Astrocyte (in vitro differentiated cells and primary cell): Measurements from ENCODE around the gene DLG3. TPM values are rescaled to one million over a fixed set of nuclear protein-coding genes. Genes with fewer than 3 reads are reported as not detected.

Experiments used
- DNase-seq: peaks from one replicate; pipeline ENCODE4 v3.0.0-alpha.2; 2010; ENCODE audit warnings: low read depth
- FAIRE-seq: peaks from 2 replicates; lab custom pipeline; 2011; peaks lifted over from hg19 to GRCh38; lab: Jason Lieb, UNC
- H2AFZ ChIP-seq: 2 replicates; pipeline ENCODE4 v1.6.0; 2012; ENCODE audit warnings: low read depth, low read length, inconsistent platforms
- H3K27ac ChIP-seq: 2 replicates; pipeline ENCODE4 v1.5.1; 2011; ENCODE audit warnings: low read depth, low read length, inconsistent platforms
- H3K27me3 ChIP-seq: 2 replicates; pipeline ENCODE4 v1.6.0; 2011; ENCODE audit warnings: low read length, inconsistent platforms; ENCODE audit not compliant: insufficient read depth
- H3K36me3 ChIP-seq: 2 replicates; pipeline ENCODE4 v1.5.1; 2011; ENCODE audit warnings: low read length, inconsistent platforms; ENCODE audit not compliant: insufficient read depth
- H3K4me1 ChIP-seq: 2 replicates; pipeline ENCODE4 v1.5.1; 2011; ENCODE audit warnings: low read length, inconsistent platforms; ENCODE audit not compliant: insufficient read depth
- H3K4me2 ChIP-seq: 2 replicates; pipeline ENCODE4 v1.6.0; 2012; ENCODE audit warnings: low read length, inconsistent platforms
- H3K4me3 ChIP-seq: 2 replicates; pipeline ENCODE4 v1.5.1; 2011; ENCODE audit warnings: low read depth, mild to moderate bottlenecking, low read length, inconsistent platforms; ENCODE audit not compliant: insufficient read depth
- H3K79me2 ChIP-seq: 2 replicates; pipeline ENCODE4 v1.6.0; 2012; ENCODE audit warnings: mild to moderate bottlenecking, low read length, inconsistent platforms; ENCODE audit not compliant: insufficient read depth
- H3K9ac ChIP-seq: 2 replicates; pipeline ENCODE4 v1.6.0; 2012; ENCODE audit warnings: mild to moderate bottlenecking, low read length, inconsistent platforms
- H3K9me3 ChIP-seq: 2 replicates; pipeline ENCODE4 v1.5.1; 2012; ENCODE audit warnings: low read depth, mild to moderate bottlenecking, low read length, inconsistent platforms; ENCODE audit not compliant: insufficient read depth
- H4K20me1 ChIP-seq: 2 replicates; pipeline ENCODE4 v1.6.0; 2012; ENCODE audit warnings: low read length, inconsistent platforms; ENCODE audit not compliant: insufficient read depth
- H3K27ac Mint-ChIP-seq: one replicate; pipeline ENCODE4 v1.8.0; 2021; ENCODE audit warnings: mild to moderate bottlenecking, mixed read lengths; ENCODE audit not compliant: unreplicated experiment
- H3K27me3 Mint-ChIP-seq: one replicate; pipeline ENCODE4 v1.8.0; 2021; ENCODE audit warnings: low read depth, mixed read lengths; ENCODE audit not compliant: unreplicated experiment
- H3K36me3 Mint-ChIP-seq: one replicate; pipeline ENCODE4 v1.8.0; 2021; ENCODE audit warnings: low read depth, mixed read lengths; ENCODE audit not compliant: unreplicated experiment
- H3K4me1 Mint-ChIP-seq: one replicate; pipeline ENCODE4 v1.8.0; 2021; ENCODE audit warnings: low read depth, mixed read lengths; ENCODE audit not compliant: unreplicated experiment
- H3K4me3 Mint-ChIP-seq: one replicate; pipeline ENCODE4 v1.8.0; 2021; ENCODE audit warnings: mild to moderate bottlenecking, moderate library complexity, mixed read lengths; ENCODE audit not compliant: unreplicated experiment
- H3K9me3 Mint-ChIP-seq: one replicate; pipeline ENCODE4 v1.8.0; 2021; ENCODE audit warnings: mild to moderate bottlenecking, mixed read lengths; ENCODE audit not compliant: unreplicated experiment
- EZH2 ChIP-seq: IDR thresholded peaks from 2 replicates; pipeline ENCODE4 v1.6.1; 2012; ENCODE audit warnings: mild to moderate bottlenecking, low read length, inconsistent platforms; ENCODE audit not compliant: insufficient read depth
- total RNA-seq: library from RNA; stranded (reverse); gene quantifications from 2 replicates; pipeline ENCODE4 v1.2.1, GENCODE V29; 2021
- TF ChIP-seq, protein P1 (sequence below): IDR thresholded peaks from 2 replicates; pipeline ENCODE4 v1.5.1; 2011; ENCODE audit warnings: low read depth, mild to moderate bottlenecking, inconsistent platforms, low read length, moderate library complexity; ENCODE audit not compliant: insufficient read depth

The DLG3 gene
- total RNA-seq, 1 donor from 2014 or later = 15.2 TPM

DNA sequence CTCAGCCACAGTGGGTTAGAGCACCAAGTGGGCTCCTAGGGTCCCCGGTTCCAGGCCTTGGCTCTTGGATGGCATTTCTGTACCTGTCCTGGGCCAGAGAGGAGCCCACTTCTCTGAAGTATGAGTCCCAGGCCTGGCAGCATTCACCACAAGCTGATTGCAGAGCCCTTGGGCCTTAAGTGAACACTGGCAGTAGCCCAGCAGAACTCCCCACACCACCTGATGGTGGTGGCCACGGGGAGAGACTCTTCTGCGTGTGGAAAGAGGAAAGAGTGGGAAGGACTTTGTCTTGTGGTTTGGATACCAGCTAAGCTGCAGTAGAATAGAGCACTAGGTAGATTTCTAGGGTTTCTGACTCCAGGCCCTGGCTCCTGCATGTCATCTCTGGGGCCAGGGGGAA lies 104.8 kb downstream of the DLG3 start:
- Histone ChIP-seq H3K27me3 (no peaks in the 10 kb centered on the region), H3K79me2 (no peaks in the 10 kb centered on the region), H3K9me3 (no peaks in the 10 kb centered on the region), H3K9ac (no peak overlapping the region), H3K27ac (no peak overlapping the region), H4K20me1 (no peaks in the 10 kb centered on the region), H3K4me2 (no peak overlapping the region), H2AFZ (no peak overlapping the region), H3K4me1 (no peaks in the 10 kb centered on the region), H3K36me3 (no peaks in the 10 kb centered on the region), H3K4me3 (no peak overlapping the region)
- Mint-ChIP-seq H3K36me3 (no peaks in the 10 kb centered on the region), H3K4me3 (no peak overlapping the region), H3K27ac (no peak overlapping the region), H3K9me3 (no peaks in the 10 kb centered on the region), H3K27me3 (no peaks in the 10 kb centered on the region), H3K4me1 (no peaks in the 10 kb centered on the region)
- DNase-seq (no peak), FAIRE-seq (no peak)
- TF ChIP-seq EZH2 = no peak
- TF ChIP-seq, protein P1, sequence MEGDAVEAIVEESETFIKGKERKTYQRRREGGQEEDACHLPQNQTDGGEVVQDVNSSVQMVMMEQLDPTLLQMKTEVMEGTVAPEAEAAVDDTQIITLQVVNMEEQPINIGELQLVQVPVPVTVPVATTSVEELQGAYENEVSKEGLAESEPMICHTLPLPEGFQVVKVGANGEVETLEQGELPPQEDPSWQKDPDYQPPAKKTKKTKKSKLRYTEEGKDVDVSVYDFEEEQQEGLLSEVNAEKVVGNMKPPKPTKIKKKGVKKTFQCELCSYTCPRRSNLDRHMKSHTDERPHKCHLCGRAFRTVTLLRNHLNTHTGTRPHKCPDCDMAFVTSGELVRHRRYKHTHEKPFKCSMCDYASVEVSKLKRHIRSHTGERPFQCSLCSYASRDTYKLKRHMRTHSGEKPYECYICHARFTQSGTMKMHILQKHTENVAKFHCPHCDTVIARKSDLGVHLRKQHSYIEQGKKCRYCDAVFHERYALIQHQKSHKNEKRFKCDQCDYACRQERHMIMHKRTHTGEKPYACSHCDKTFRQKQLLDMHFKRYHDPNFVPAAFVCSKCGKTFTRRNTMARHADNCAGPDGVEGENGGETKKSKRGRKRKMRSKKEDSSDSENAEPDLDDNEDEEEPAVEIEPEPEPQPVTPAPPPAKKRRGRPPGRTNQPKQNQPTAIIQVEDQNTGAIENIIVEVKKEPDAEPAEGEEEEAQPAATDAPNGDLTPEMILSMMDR = no peak

- Mint-ChIP-seq H3K27ac (no peak overlapping the region), H3K27me3 (no peaks in the 10 kb centered on the region), H3K4me3 (no peak overlapping the region), H3K4me1 (no peaks in the 10 kb centered on the region), H3K36me3 (no peaks in the 10 kb centered on the region), H3K9me3 (no peaks in the 10 kb centered on the region)
- TF ChIP-seq, protein P1 = no peak
- no peak for TF ChIP-seq EZH2
- Histone ChIP-seq H3K27me3 (no peaks in the 10 kb centered on the region), H3K36me3 (no peaks in the 10 kb centered on the region), H3K9me3 (no peaks in the 10 kb centered on the region), H3K9ac (no peak overlapping the region), H3K4me1 (no peaks in the 10 kb centered on the region), H2AFZ (no peak overlapping the region), H4K20me1 (no peaks in the 10 kb centered on the region), H3K4me3 (no peak overlapping the region), H3K79me2 (no peaks in the 10 kb centered on the region), H3K4me2 (no peak overlapping the region), H3K27ac (no peak overlapping the region)
- DNase-seq (no peak), FAIRE-seq (peak; percentile 83)
These were observed 107.6 kb downstream of the DLG3 start for GRCh38 chrX:70552130-70552704.

DNA sequence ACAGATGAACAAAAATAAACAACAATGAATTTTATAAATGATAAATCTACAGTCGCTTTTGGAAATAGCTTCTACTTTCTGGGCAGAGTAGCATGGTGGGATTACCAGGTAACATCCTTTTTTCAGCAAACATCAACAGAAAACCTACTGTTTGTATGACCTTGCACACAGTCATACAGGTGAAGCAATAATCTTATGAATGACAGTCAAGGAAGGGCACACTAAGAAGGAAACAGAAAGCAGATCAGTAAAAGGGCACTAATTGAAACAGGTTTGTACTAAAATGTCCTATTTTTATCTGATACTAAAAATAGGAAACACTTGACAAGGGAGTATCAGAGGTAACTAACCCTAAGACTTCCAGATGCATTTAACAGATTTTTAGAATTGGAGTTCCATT lies 108.9 kb downstream of the DLG3 start:
- H3K27me3 Mint-ChIP-seq = no peaks in the 10 kb centered on the region
- TF ChIP-seq, protein P1 = no peak
- TF ChIP-seq EZH2 = no peak
- H2AFZ ChIP-seq = no peak overlapping the region
- H3K9ac ChIP-seq = no peak overlapping the region
- H3K27ac Mint-ChIP-seq = no peak overlapping the region
- no peaks in the 10 kb centered on the region for H3K36me3 Mint-ChIP-seq
- H3K79me2 ChIP-seq = no peaks in the 10 kb centered on the region
- no peak for DNase-seq
- no peaks in the 10 kb centered on the region for H3K27me3 ChIP-seq
- no peak overlapping the region for H3K4me3 Mint-ChIP-seq
- no peaks in the 10 kb centered on the region for H3K9me3 Mint-ChIP-seq
- H4K20me1 ChIP-seq = no peaks in the 10 kb centered on the region
- no peaks in the 10 kb centered on the region for H3K9me3 ChIP-seq
- no peaks in the 10 kb centered on the region for H3K4me1 ChIP-seq
- no peaks in the 10 kb centered on the region for H3K36me3 ChIP-seq
- H3K4me2 ChIP-seq = no peak overlapping the region
- H3K4me1 Mint-ChIP-seq = no peaks in the 10 kb centered on the region
- no peak overlapping the region for H3K27ac ChIP-seq
- FAIRE-seq = peak; percentile 50
- no peak overlapping the region for H3K4me3 ChIP-seq
